Endothelial cell of umbilical vein (primary cell): ENCODE data around the gene OR10W1. TPM values are rescaled to one million over a fixed set of nuclear protein-coding genes. Genes with fewer than 3 reads are reported as not detected.

Experiments
- BruUV-seq: library from RNA; stranded (reverse); fragments of 400-500 nt; replicated peaks from 2 replicates; lab custom pipeline; 2021; lab: Mats Ljungman, UMichigan
- CTCF ChIA-PET: fragments of 300-600, 350-600 bp; sonication (Branson Sonifier 250); formaldehyde crosslinking; loops from one replicate; lab custom pipeline; 2021; ENCODE audit warnings: antibody characterized with exemption, inconsistent platforms; lab: Charles Lee
- POLR2A ChIA-PET: fragments of 300-600, 350-600 bp; sonication (Branson Sonifier 250); formaldehyde crosslinking; loops from one replicate; lab custom pipeline; 2021; ENCODE audit warnings: antibody characterized with exemption, inconsistent platforms; lab: Charles Lee
- DNase-seq: peaks from one replicate; pipeline ENCODE4 v3.0.0-alpha.2; 2011; ENCODE audit warnings: low read depth, low spot score
- FAIRE-seq: peaks from 2 replicates; lab custom pipeline; 2011; peaks lifted over from hg19 to GRCh38; lab: Jason Lieb, UNC
- H2AFZ ChIP-seq: 2 replicates; pipeline ENCODE4 v1.6.0; 2012; ENCODE audit warnings: low read depth, low read length, control low read depth, inconsistent platforms
- H3K27ac ChIP-seq: 2 replicates; pipeline ENCODE4 v1.5.1; 2011; ENCODE audit warnings: low read depth, mild to moderate bottlenecking, control low read depth, low read length, moderate library complexity; ENCODE audit not compliant: insufficient read depth
- H3K27me3 ChIP-seq, 2 experiments: 2 replicates each; pipeline versions ENCODE4 v1.6.0 to v1.6.1; 2011; ENCODE audit warnings: low read length in 2 of 2, mixed read lengths in 1 of 2; ENCODE audit not compliant: control insufficient read depth in 2 of 2, insufficient read depth in 2 of 2
- H3K36me3 ChIP-seq, 2 experiments: 2 replicates in 1 of 2; 3 replicates in 1 of 2; pipeline ENCODE4 v1.5.1; 2011; ENCODE audit warnings: low read length in 2 of 2, mild to moderate bottlenecking in 1 of 2, moderate library complexity in 1 of 2; ENCODE audit not compliant: control insufficient read depth in 2 of 2, insufficient read depth in 2 of 2; ENCODE audit errors: extremely low read depth in 1 of 2
- H3K4me1 ChIP-seq: 3 replicates; pipeline ENCODE4 v1.5.1; 2011; ENCODE audit warnings: mild to moderate bottlenecking, low read length; ENCODE audit not compliant: control insufficient read depth, insufficient read depth; ENCODE audit errors: extremely low read depth
- H3K4me2 ChIP-seq: 2 replicates; pipeline ENCODE4 v1.6.1; 2011; ENCODE audit warnings: low read length, control low read depth, mixed read lengths; ENCODE audit not compliant: insufficient read depth
- H3K4me3 ChIP-seq, 3 experiments: fragments of 200-600 bp in 1 of 3; sonication (generic), shearing (Covaris generic) in 1 of 3; replicated peaks in 1 of 3; 2 replicates each; pipeline ENCODE4 v1.5.1; 2011 to 2016; ENCODE audit warnings: control low read depth in 3 of 3, low read length in 3 of 3, mild to moderate bottlenecking in 2 of 3, inconsistent platforms in 1 of 3, low read depth in 1 of 3, moderate library complexity in 1 of 3; ENCODE audit not compliant: insufficient read depth in 1 of 3
- H3K79me2 ChIP-seq: 2 replicates; pipeline ENCODE4 v1.6.0; 2012; ENCODE audit warnings: low read length, inconsistent platforms; ENCODE audit not compliant: control insufficient read depth, insufficient read depth
- H3K9ac ChIP-seq: replicated peaks from 2 replicates; pipeline ENCODE3; 2011; ENCODE audit warnings: low read length, control low read depth; ENCODE audit not compliant: insufficient read depth; ENCODE audit errors: extremely low read depth
- H3K9me1 ChIP-seq: replicated peaks from 3 replicates; pipeline ENCODE4 v1.6.0; 2011; ENCODE audit warnings: mild to moderate bottlenecking, low read length; ENCODE audit not compliant: control insufficient read depth, insufficient read depth; ENCODE audit errors: extremely low read depth
- H3K9me3 ChIP-seq: replicated peaks from 2 replicates; pipeline ENCODE4 v1.5.1; 2012; ENCODE audit warnings: low read length, inconsistent platforms; ENCODE audit not compliant: control insufficient read depth, insufficient read depth
- H4K20me1 ChIP-seq: replicated peaks from 2 replicates; pipeline ENCODE3; 2011; ENCODE audit warnings: mild to moderate bottlenecking, low read length; ENCODE audit not compliant: control insufficient read depth, insufficient read depth; ENCODE audit errors: extremely low read depth
- EZH2 ChIP-seq: IDR thresholded peaks from 2 replicates; pipeline ENCODE4 v1.6.1; 2012; ENCODE audit warnings: borderline replicate concordance, low read depth, mild to moderate bottlenecking, moderate library complexity, low read length, inconsistent platforms; ENCODE audit not compliant: severe bottlenecking
- FOS ChIP-seq: IDR thresholded peaks from 2 replicates; pipeline ENCODE4 v1.6.1; 2011; ENCODE audit warnings: mild to moderate bottlenecking, low read length, moderate library complexity, borderline replicate concordance; ENCODE audit not compliant: insufficient read depth
- GATA2 ChIP-seq: IDR thresholded peaks from 2 replicates; pipeline ENCODE4 v1.7.0; 2011; ENCODE audit warnings: low read depth, mild to moderate bottlenecking, moderate library complexity, mixed read lengths, low read length; ENCODE audit not compliant: insufficient read length, insufficient read depth
- dilution Hi-C: fragments of 300-500 bp; cut with MboI; formaldehyde crosslinking; loops from one replicate; pipeline ENCODE4 v1.15.0; 2019; ENCODE audit warnings: low sequenced_read_pairs; ENCODE audit not compliant: extremely low pct_ligation_motif_present
- intact Hi-C: fragments of 100-400 bp; cut with micrococcal nuclease; formaldehyde crosslinking; loops from one replicate; pipeline ENCODE4 v1.10.0; 2022
- polyA plus RNA-seq, 4 experiments: library from polyadenylated mRNA; depleted of rRNA in 3 of 4; stranded (reverse) in 3 of 4; unstranded in 1 of 4; fragments of >200 nt; gene quantifications; 2 replicates each; pipeline versions ENCODE4 v1.2.1 to v1.2.3, GENCODE V29; 2011 to 2012; ENCODE audit warnings: missing spikeins in 1 of 4
- total RNA-seq: library from RNA; stranded (reverse); gene quantifications from 2 replicates; pipeline ENCODE4 v1.2.3, GENCODE V29; 2021
- TF ChIP-seq, protein P1 (sequence below), 2 donors: IDR thresholded peaks; 1 replicate in 1 of 2; 2 replicates in 1 of 2; pipeline ENCODE4 v1.5.1; 2011; ENCODE audit warnings: low read length in 2 of 2, mild to moderate bottlenecking in 2 of 2, moderate library complexity in 2 of 2, control low read depth in 1 of 2, inconsistent platforms in 1 of 2, low read depth in 1 of 2; ENCODE audit not compliant: insufficient read depth in 1 of 2; ENCODE audit errors: extremely low read depth in 1 of 2

Gene OR10W1
- total and polyA plus RNA-seq, 2 donors (not counting 3 experiments of a cell fraction or from before 2014, with no cell fraction given) = not detected

DNA sequence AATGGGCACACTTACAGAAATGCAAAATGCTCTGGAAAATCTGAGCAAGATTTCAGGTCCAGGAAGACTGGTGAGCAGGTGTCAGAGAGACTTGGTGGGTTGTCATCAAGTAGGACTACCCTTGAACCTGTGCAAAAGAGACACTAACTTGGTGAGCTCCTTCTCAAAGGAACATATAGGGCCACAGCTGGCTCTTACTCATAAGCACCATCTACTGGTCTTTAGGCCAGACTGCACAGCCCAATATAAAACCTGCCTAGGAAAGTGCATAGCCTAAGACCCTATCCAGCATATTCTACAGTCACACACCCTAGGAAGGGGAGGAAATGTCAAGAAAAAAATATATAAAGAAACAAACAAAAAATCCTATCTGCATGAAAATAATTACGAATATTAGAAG lies 18.2 kb upstream of the OR10W1 start:
- Histone ChIP-seq H3K27ac (no peak overlapping the region), H3K4me2 (no peak overlapping the region), H3K4me3 (no peak overlapping the region), H3K79me2 (no peaks in the 10 kb centered on the region), H3K36me3 (no peaks in the 10 kb centered on the region), H3K9ac (no peak overlapping the region), H3K4me1 (no peaks in the 10 kb centered on the region), H3K9me3 (no peaks in the 10 kb centered on the region), H4K20me1 (no peaks in the 10 kb centered on the region), H3K27me3 (no peaks in the 10 kb centered on the region), H3K9me1 (no peaks in the 10 kb centered on the region), H2AFZ (no peak overlapping the region)
- TF ChIP-seq EZH2 = no peak
- TF ChIP-seq, protein P1, sequence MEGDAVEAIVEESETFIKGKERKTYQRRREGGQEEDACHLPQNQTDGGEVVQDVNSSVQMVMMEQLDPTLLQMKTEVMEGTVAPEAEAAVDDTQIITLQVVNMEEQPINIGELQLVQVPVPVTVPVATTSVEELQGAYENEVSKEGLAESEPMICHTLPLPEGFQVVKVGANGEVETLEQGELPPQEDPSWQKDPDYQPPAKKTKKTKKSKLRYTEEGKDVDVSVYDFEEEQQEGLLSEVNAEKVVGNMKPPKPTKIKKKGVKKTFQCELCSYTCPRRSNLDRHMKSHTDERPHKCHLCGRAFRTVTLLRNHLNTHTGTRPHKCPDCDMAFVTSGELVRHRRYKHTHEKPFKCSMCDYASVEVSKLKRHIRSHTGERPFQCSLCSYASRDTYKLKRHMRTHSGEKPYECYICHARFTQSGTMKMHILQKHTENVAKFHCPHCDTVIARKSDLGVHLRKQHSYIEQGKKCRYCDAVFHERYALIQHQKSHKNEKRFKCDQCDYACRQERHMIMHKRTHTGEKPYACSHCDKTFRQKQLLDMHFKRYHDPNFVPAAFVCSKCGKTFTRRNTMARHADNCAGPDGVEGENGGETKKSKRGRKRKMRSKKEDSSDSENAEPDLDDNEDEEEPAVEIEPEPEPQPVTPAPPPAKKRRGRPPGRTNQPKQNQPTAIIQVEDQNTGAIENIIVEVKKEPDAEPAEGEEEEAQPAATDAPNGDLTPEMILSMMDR (IDR thresholded peaks at IDR 0.05; ENCODE audit: extremely low read depth in 1 of 2, insufficient read depth in 1 of 2, low read depth in 1 of 2, low read length in 2 of 2) = peak; percentile 36 to 70
- intact Hi-C loops = loop anchor here (2.0 to 5.0 kb wide), 3 partner anchors 227 to 529 kb away; no protein-coding TSS in a partner anchor
- dilution Hi-C loops = no loop called here
- FAIRE-seq = peak; percentile 8
- no TSS peak for BruUV-seq
- ChIA-PET CTCF (interaction anchor here (0.6 to 2.4 kb wide), 32 partner anchors 9 to 941 kb away, joined by 3 to 22 read pairs (median 4); partner anchors contain the start of genes BTBD18, CTNND1, OR9Q1 and UBE2L6), POLR2A (no interaction called here)
- peak; percentile 53 for DNase-seq

DNA sequence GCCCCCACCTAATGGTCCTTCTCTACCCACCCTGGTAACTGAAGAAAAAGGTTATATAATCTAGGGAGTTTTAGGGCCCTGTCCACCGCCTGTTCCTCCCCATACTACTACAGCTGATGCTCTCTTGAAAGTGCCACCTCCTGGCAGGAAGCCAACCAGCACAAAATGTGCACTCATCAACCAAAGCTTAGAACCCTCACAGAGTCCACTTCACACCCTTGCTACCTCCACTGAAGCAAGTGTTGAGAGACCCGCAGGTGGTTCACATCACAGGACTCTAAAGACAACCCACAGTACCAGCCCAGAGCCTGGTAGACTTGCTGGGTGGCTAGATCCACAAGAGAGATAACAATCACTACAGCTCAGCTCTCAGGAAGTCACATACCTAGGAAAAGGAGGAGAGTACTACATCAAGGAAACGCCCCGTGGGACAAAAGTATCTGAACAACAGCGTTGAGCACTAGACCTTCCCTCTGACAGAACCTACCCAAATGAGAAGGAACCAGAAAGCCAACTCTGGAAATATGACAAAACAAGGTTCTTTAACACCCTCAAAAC lies 17.5 kb upstream of the OR10W1 start:
- H3K4me3 ChIP-seq = no peak overlapping the region
- no peaks in the 10 kb centered on the region for H4K20me1 ChIP-seq
- H3K4me1 ChIP-seq = no peaks in the 10 kb centered on the region
- no peak overlapping the region for H3K9ac ChIP-seq
- no peaks in the 10 kb centered on the region for H3K9me1 ChIP-seq
- ChIA-PET POLR2A (no interaction called here), CTCF (interaction anchor here (0.6 to 2.4 kb wide), 33 partner anchors 11 to 940 kb away, joined by 3 to 22 read pairs (median 4); partner anchors contain the start of genes BTBD18, CTNND1, OR9Q1 and UBE2L6)
- DNase-seq (no peak), FAIRE-seq (no peak)
- H3K4me2 ChIP-seq = no peak overlapping the region
- intact Hi-C loops = loop anchor here (2.0 to 5.0 kb wide), 3 partner anchors 227 to 529 kb away; no protein-coding TSS in a partner anchor
- H3K9me3 ChIP-seq = no peaks in the 10 kb centered on the region
- no peaks in the 10 kb centered on the region for H3K79me2 ChIP-seq
- TF ChIP-seq GATA2 = peak; percentile 21
- TF ChIP-seq FOS = no peak
- TF ChIP-seq, protein P1 (IDR thresholded peaks at IDR 0.05; ENCODE audit: extremely low read depth in 1 of 2, insufficient read depth in 1 of 2, low read depth in 1 of 2, low read length in 2 of 2) = no peak
- BruUV-seq = no TSS peak
- no peaks in the 10 kb centered on the region for H3K27me3 ChIP-seq
- H3K36me3 ChIP-seq = no peaks in the 10 kb centered on the region
- dilution Hi-C loops = no loop called here
- H3K27ac ChIP-seq = no peak overlapping the region
- no peak overlapping the region for H2AFZ ChIP-seq
